C4-2B (cell line): Measurements from ENCODE around the gene CHD2.

ENCODE experiments used
- CTCF ChIP-seq: fragments of 450-650 bp; conservative IDR thresholded peaks from 2 replicates; pipeline ENCODE4 v1.5.1; 2017; ENCODE audit warnings: mild to moderate bottlenecking
- ZFX ChIP-seq: fragments of 450-650 bp; IDR thresholded peaks from 2 replicates; pipeline ENCODE4 v1.6.1; 2017

- TF ChIP-seq CTCF (no peak), ZFX (no peak)
These were observed 53.9 kb downstream of the CHD2 start for GRCh38 chr15:92954002-92954401.
